GM12878 (cell line): ENCODE results near the gene WWOX. TPM values are rescaled to one million over a fixed set of nuclear protein-coding genes. Genes with fewer than 3 reads are reported as not detected.

Source experiments
- ATAC-seq: fragments of 200-7000 bp; cut with Tn5 transposase; 3 replicates; pipeline ENCODE4 v1.9.1; 2020; ENCODE audit warnings: mild to moderate bottlenecking, moderate library complexity
- BruUV-seq: library from RNA; stranded (reverse); fragments of 400-500 nt; replicated peaks from 2 replicates; lab custom pipeline; 2021; lab: Mats Ljungman, UMichigan
- CTCF ChIA-PET: fragments of 300-600 bp; sonication (Branson Sonifier 250); formaldehyde crosslinking; extraction: SDS; loops from one replicate; lab custom pipeline; 2021; ENCODE audit warnings: inconsistent platforms; lab: Yijun Ruan, JAX
- POLR2A ChIA-PET: fragments of 350-600 bp; formaldehyde crosslinking; extraction: SDS; loops from one replicate; lab custom pipeline; 2021; ENCODE audit warnings: inconsistent platforms; lab: Charles Lee
- RAD21 ChIA-PET: fragments of 300-600 bp; sonication (Branson Sonifier 250); formaldehyde crosslinking; loops from one replicate; lab custom pipeline; 2023; ENCODE audit warnings: antibody characterized with exemption; ENCODE audit not compliant: unreplicated experiment; lab: Charles Lee
- SMC1A ChIA-PET: fragments of 300-600 bp; sonication (Branson Sonifier 250); formaldehyde crosslinking; loops from one replicate; lab custom pipeline; 2023; ENCODE audit not compliant: unreplicated experiment, uncharacterized antibody; lab: Charles Lee
- DNase-seq: peaks from one replicate; pipeline ENCODE4 v3.0.0-alpha.2; 2011; ENCODE audit warnings: low read depth, low spot score
- FAIRE-seq: peaks from 3 replicates; lab custom pipeline; 2011; peaks lifted over from hg19 to GRCh38; lab: Jason Lieb, UNC
- H2AFZ ChIP-seq: 2 replicates; pipeline ENCODE4 v1.6.0; 2011; ENCODE audit warnings: low read depth, low read length, control low read depth; ENCODE audit not compliant: control insufficient read depth
- H3K27ac ChIP-seq: 2 replicates; pipeline ENCODE4 v1.5.1; 2011; ENCODE audit warnings: control low read depth; ENCODE audit not compliant: control insufficient read depth, insufficient read depth
- H3K27me3 ChIP-seq, 2 experiments: replicated peaks in 1 of 2; 2 replicates each; pipeline versions ENCODE4 v1.6.0 to v1.6.1; 2011; ENCODE audit warnings: low read length in 1 of 2; ENCODE audit not compliant: control insufficient read depth in 2 of 2, insufficient read depth in 2 of 2
- H3K36me3 ChIP-seq, 2 experiments: 2 replicates each; pipeline ENCODE4 v1.5.1; 2011; ENCODE audit warnings: low read length in 1 of 2; ENCODE audit not compliant: control insufficient read depth in 2 of 2, insufficient read depth in 2 of 2
- H3K4me1 ChIP-seq: 2 replicates; pipeline ENCODE4 v1.6.1; 2011; ENCODE audit warnings: mild to moderate bottlenecking, low read length, moderate library complexity, mixed read lengths; ENCODE audit not compliant: control insufficient read depth, insufficient read depth
- H3K4me2 ChIP-seq: 2 replicates; pipeline ENCODE4 v1.6.0; 2011; ENCODE audit warnings: control low read depth; ENCODE audit not compliant: control insufficient read depth, insufficient read depth
- H3K4me3 ChIP-seq: fragments of 200-600 bp; sonication (generic); 2 replicates; pipeline ENCODE4 v1.5.1; 2016
- H3K79me2 ChIP-seq: 2 replicates; pipeline ENCODE4 v1.6.0; 2011; ENCODE audit warnings: low read length; ENCODE audit not compliant: control insufficient read depth, insufficient read depth
- H3K9ac ChIP-seq: 2 replicates; pipeline ENCODE4 v1.8.0; 2011; ENCODE audit warnings: low read length, control low read depth, mixed read lengths; ENCODE audit not compliant: control insufficient read depth, insufficient read depth
- H3K9me3 ChIP-seq: replicated peaks from 3 replicates; pipeline ENCODE4 v1.5.1; 2011; ENCODE audit warnings: mild to moderate bottlenecking, low read length; ENCODE audit not compliant: control insufficient read depth, insufficient read depth
- H4K20me1 ChIP-seq: 2 replicates; pipeline ENCODE4 v1.6.0; 2011; ENCODE audit not compliant: control insufficient read depth, insufficient read depth
- BCL11A ChIP-seq: IDR thresholded peaks from 2 replicates; pipeline ENCODE4 v1.6.1; 2011; ENCODE audit warnings: low read depth, low read length
- BMI1 ChIP-seq: fragments of 450-650 bp; IDR thresholded peaks from 2 replicates; pipeline ENCODE4 v1.6.1; 2016; ENCODE audit warnings: mild to moderate bottlenecking, moderate library complexity, borderline replicate concordance
- CHD1 ChIP-seq: IDR thresholded peaks from 2 replicates; pipeline ENCODE4 v1.6.1; 2012; ENCODE audit warnings: low read depth, low read length, improper control_type of control experiment
- CHD4 ChIP-seq: fragments of 200-600 bp; sonication (generic); IDR thresholded peaks from 2 replicates; pipeline ENCODE4 v1.6.1; 2016; ENCODE audit warnings: mild to moderate bottlenecking
- CREM ChIP-seq: IDR thresholded peaks from 2 replicates; pipeline ENCODE4 v1.6.1; 2014; ENCODE audit warnings: antibody characterized with exemption, low read depth
- ESRRA ChIP-seq: IDR thresholded peaks from 2 replicates; pipeline ENCODE4 v1.6.1; 2012; ENCODE audit warnings: mild to moderate bottlenecking, low read length, improper control_type of control experiment
- HDAC6 ChIP-seq: fragments of 200-600 bp; sonication (generic); IDR thresholded peaks from one replicate; pipeline ENCODE4 v1.8.0; 2017; ENCODE audit warnings: antibody characterized with exemption; ENCODE audit not compliant: unreplicated experiment
- IKZF1 ChIP-seq: fragments of 450-650 bp; conservative IDR thresholded peaks from 2 replicates; pipeline ENCODE4 v1.6.1; 2017; ENCODE audit warnings: antibody characterized with exemption, mild to moderate bottlenecking
- IRF4 ChIP-seq: IDR thresholded peaks from 2 replicates; pipeline ENCODE4 v1.6.1; 2011; ENCODE audit warnings: low read depth, low read length
- MAX ChIP-seq: IDR thresholded peaks from 2 replicates; pipeline ENCODE4 v1.6.1; 2012; ENCODE audit warnings: low read depth, low read length, improper control_type of control experiment
- MTA2 ChIP-seq: fragments of 450-650 bp; IDR thresholded peaks from 2 replicates; pipeline ENCODE4 v1.6.1; 2016; ENCODE audit warnings: low read depth, mild to moderate bottlenecking, moderate library complexity
- MTA3 ChIP-seq: IDR thresholded peaks from 2 replicates; pipeline ENCODE4 v1.6.1; 2012; ENCODE audit warnings: low read length, inconsistent platforms, borderline replicate concordance
- MXI1 ChIP-seq: fragments of 150-350 bp; IDR thresholded peaks from 2 replicates; pipeline ENCODE4 v1.6.1; 2011; ENCODE audit warnings: low read depth, mild to moderate bottlenecking, inconsistent platforms, low read length, improper control_type of control experiment
- NFYB ChIP-seq: IDR thresholded peaks from 2 replicates; pipeline ENCODE4 v1.6.1; 2011; ENCODE audit warnings: low read depth, mild to moderate bottlenecking, low read length, improper control_type of control experiment, moderate library complexity; ENCODE audit not compliant: insufficient read depth
- NR2C1 ChIP-seq: fragments of 450-650 bp; IDR thresholded peaks from 2 replicates; pipeline ENCODE4 v1.6.1; 2017; ENCODE audit warnings: antibody characterized with exemption, mild to moderate bottlenecking, moderate library complexity
- PAX8 ChIP-seq: fragments of 450-650 bp; IDR thresholded peaks from 2 replicates; pipeline ENCODE4 v1.6.1; 2017; ENCODE audit warnings: mild to moderate bottlenecking, moderate library complexity
- POLR2AphosphoS5 ChIP-seq: IDR thresholded peaks from 2 replicates; pipeline ENCODE4 v1.6.1; 2011; ENCODE audit warnings: mild to moderate bottlenecking, low read length, inconsistent platforms
- PRDM15 ChIP-seq: fragments of 450-650 bp; formaldehyde crosslinking; IDR thresholded peaks from 2 replicates; pipeline ENCODE4 v1.4.0; 2020; ENCODE audit warnings: mild to moderate bottlenecking, moderate library complexity
- RUNX3 ChIP-seq: IDR thresholded peaks from 2 replicates; pipeline ENCODE4 v1.6.1; 2012; ENCODE audit warnings: low read length, inconsistent platforms
- SREBF1 ChIP-seq: IDR thresholded peaks from 2 replicates; pipeline ENCODE4 v1.6.1; 2012; ENCODE audit warnings: mild to moderate bottlenecking, low read length
- SREBF2 ChIP-seq: IDR thresholded peaks from 2 replicates; pipeline ENCODE4 v1.6.1; 2012; ENCODE audit warnings: mild to moderate bottlenecking, low read length
- STAT1 ChIP-seq: fragments of 450-650 bp; conservative IDR thresholded peaks from 2 replicates; pipeline ENCODE4 v1.6.1; 2014; ENCODE audit warnings: antibody characterized with exemption, mild to moderate bottlenecking
- USF1 ChIP-seq: IDR thresholded peaks from 2 replicates; pipeline ENCODE4 v1.6.1; 2011; ENCODE audit warnings: borderline replicate concordance, low read depth, mild to moderate bottlenecking, moderate library complexity, mixed read lengths, low read length; ENCODE audit not compliant: insufficient read depth; ENCODE audit errors: extremely low read length
- WGBS: methylation state at CpG from one replicate; pipeline ENCODE4 v1.1.6; 2016; ENCODE audit warnings: low lambda C conversion rate; ENCODE audit not compliant: insufficient replicate concordance, insufficient coverage; ENCODE audit errors: missing lambda C conversion rate; 5-methylcytosine and 5-hydroxymethylcytosine counted together
- in situ Hi-C: fragments of 300-500 bp; cut with MboI; formaldehyde crosslinking; loops from 9 replicates; pipeline ENCODE4 v1.14.3; 2018; ENCODE audit warnings: mixed read lengths
- intact Hi-C: fragments of 100-400 bp; cut with micrococcal nuclease; formaldehyde crosslinking; loops from one replicate; pipeline ENCODE4 v1.14.2; 2022; ENCODE audit not compliant: unreplicated experiment
- polyA plus RNA-seq, 11 experiments: library from polyadenylated mRNA; depleted of rRNA in 4 of 11; unstranded in 6 of 11; stranded (reverse) in 5 of 11; fragments of >200 nt; fragmentation: Nextera tagmentation in 4 of 11; fragmentation: Illumina TruSeq in 1 of 11; extraction: Ambion mirVana in 4 of 11; extraction: Trizol in 1 of 11; gene quantifications; 1 replicate in 1 of 11; 2 replicates in 10 of 11; pipeline versions ENCODE4 v1.2.1 to v1.2.3, GENCODE V29; 2011 to 2016; ENCODE audit warnings: inconsistent platforms in 2 of 11, missing spikeins in 2 of 11, low read depth in 1 of 11
- total RNA-seq, 4 experiments: library from RNA; depleted of rRNA in 3 of 4; stranded (reverse); fragments of >200 nt in 3 of 4; fragmentation: Illumina TruSeq in 1 of 4; extraction: Trizol in 1 of 4; gene quantifications; 2 replicates each; pipeline versions ENCODE4 v1.2.1 to v1.2.3, GENCODE V29; 2013 to 2021

Gene WWOX
- total and polyA plus RNA-seq, 10 of the 15 experiments (the other 5 are each of a cell fraction or from before 2014, with no cell fraction given), result 2.8 to 24.4 (median 17.8) TPM

- no peak for TF ChIP-seq USF1
- TF ChIP-seq IKZF1, result no peak
- no peak for TF ChIP-seq PRDM15 (CRISPR knock-in tag)
- no peak for TF ChIP-seq BCL11A
- TF ChIP-seq MXI1, result no peak
Measured at GRCh38 chr16:78844682-78845081, 745.2 kb downstream of the WWOX start (continued).

- no peaks in the 10 kb centered on the region for H3K27me3 ChIP-seq
- 19% methylated on average over 3 of the region's 3 CpGs for WGBS
- FAIRE-seq, result no peak
- CTCF ChIA-PET, result no interaction called here
- SMC1A ChIA-PET, result no interaction called here
- no TSS peak for BruUV-seq
- intact Hi-C loops (no loop called here), in situ Hi-C loops (no loop called here)
- no peaks in the 10 kb centered on the region for H3K4me1 ChIP-seq
- H3K4me2 ChIP-seq, result no peak overlapping the region
- no peak for DNase-seq
- TF ChIP-seq IRF4 (no peak), MTA2 (no peak), PAX8 (no peak), CHD4 (no peak), SREBF1 (no peak), RUNX3 (no peak), BMI1 (no peak), HDAC6 (no peak), IKZF1 (no peak), NFYB (no peak), MAX (no peak), SREBF2 (no peak), POLR2AphosphoS5 (no peak), NR2C1 (no peak), MTA3 (no peak), CHD1 (no peak), STAT1 (no peak), ESRRA (no peak), CREM (no peak)
- no peak overlapping the region for H2AFZ ChIP-seq
- no peak overlapping the region for H3K27ac ChIP-seq
- RAD21 ChIA-PET, result no interaction called here
- H3K4me3 ChIP-seq, result no peak overlapping the region
- H3K36me3 ChIP-seq, result no peaks in the 10 kb centered on the region
- H4K20me1 ChIP-seq, result no peaks in the 10 kb centered on the region
- no peak for ATAC-seq
- H3K9me3 ChIP-seq, result no peaks in the 10 kb centered on the region
- POLR2A ChIA-PET, result no interaction called here
- H3K79me2 ChIP-seq, result no peaks in the 10 kb centered on the region
- no peak overlapping the region for H3K9ac ChIP-seq
Measured at GRCh38 chr16:78851266-78851665, 751.8 kb downstream of the WWOX start.
